Panc1 (cell line): ENCODE measurements around the gene ATP1B2. TPM values are rescaled to one million over a fixed set of nuclear protein-coding genes. Genes with fewer than 3 reads are reported as not detected.
A peak's percentile ranks its signal among the peaks of the same experiment; 100 is the strongest.

Experiments
- ATAC-seq: fragments of 200-7000 bp; cut with Tn5 transposase; 2 replicates; pipeline ENCODE4 v1.9.1; 2020; ENCODE audit warnings: mild to moderate bottlenecking, moderate library complexity
- BruUV-seq: library from RNA; stranded (reverse); fragments of 400-500 nt; replicated peaks from 2 replicates; lab custom pipeline; 2021; lab: Mats Ljungman, UMichigan
- CTCF ChIA-PET: fragments of 300-600 bp; sonication (Branson Sonifier 250); formaldehyde crosslinking; loops from one replicate; lab custom pipeline; 2022; ENCODE audit warnings: antibody characterized with exemption; lab: Charles Lee
- POLR2A ChIA-PET: fragments of 300-600 bp; sonication (Branson Sonifier 250); formaldehyde crosslinking; loops from one replicate; lab custom pipeline; 2022; ENCODE audit warnings: antibody characterized with exemption; lab: Charles Lee
- DNase-seq: peaks from one replicate; pipeline ENCODE4 v3.0.0-alpha.2; 2010; ENCODE audit warnings: low read depth, low spot score
- H3K27ac ChIP-seq: 2 replicates; pipeline ENCODE4 v1.5.1; 2011; ENCODE audit warnings: mild to moderate bottlenecking, low read length, inconsistent platforms
- H3K27me3 ChIP-seq: fragments of 200-500 bp; sonication (Bioruptor generic); 2 replicates; pipeline ENCODE4 v1.6.0; 2014; ENCODE audit warnings: low read length, inconsistent platforms; ENCODE audit not compliant: control insufficient read depth, insufficient read depth
- H3K36me3 ChIP-seq: fragments of 200-500 bp; sonication (Bioruptor generic); 2 replicates; pipeline ENCODE4 v1.5.1; 2014; ENCODE audit warnings: inconsistent platforms, mild to moderate bottlenecking, low read length, moderate library complexity; ENCODE audit not compliant: control insufficient read depth, insufficient read depth
- H3K4me1 ChIP-seq: 2 replicates; pipeline ENCODE4 v1.5.1; 2011; ENCODE audit warnings: inconsistent platforms, mild to moderate bottlenecking, low read length, moderate library complexity; ENCODE audit not compliant: control insufficient read depth, insufficient read depth
- H3K4me3 ChIP-seq, 2 experiments: 2 replicates each; pipeline ENCODE4 v1.5.1; 2011 to 2012; ENCODE audit warnings: low read depth in 2 of 2, low read length in 2 of 2, mild to moderate bottlenecking in 2 of 2, inconsistent platforms in 1 of 2, moderate library complexity in 1 of 2
- H3K9me3 ChIP-seq: fragments of 200-500 bp; sonication (Bioruptor generic); 2 replicates; pipeline ENCODE4 v1.5.1; 2014; ENCODE audit warnings: low read depth, mild to moderate bottlenecking, inconsistent platforms, low read length, moderate library complexity; ENCODE audit not compliant: control insufficient read depth, insufficient read depth
- CTCF ChIP-seq: fragments of 450-650 bp; IDR thresholded peaks from 2 replicates; pipeline ENCODE4 v1.5.1; 2017; ENCODE audit warnings: mild to moderate bottlenecking
- POLR2AphosphoS5 ChIP-seq: IDR thresholded peaks from 2 replicates; pipeline ENCODE4 v1.6.1; 2012; ENCODE audit warnings: mild to moderate bottlenecking, low read depth, low read length, moderate library complexity
- REST ChIP-seq, 2 experiments: IDR thresholded peaks; 2 replicates each; pipeline ENCODE4 v1.6.1; 2011 to 2012; ENCODE audit warnings: low read depth in 2 of 2, control low read depth in 1 of 2, low read length in 1 of 2, mild to moderate bottlenecking in 1 of 2, moderate library complexity in 1 of 2; ENCODE audit not compliant: insufficient read depth in 1 of 2
- SIN3A ChIP-seq: IDR thresholded peaks from 2 replicates; pipeline ENCODE4 v1.6.1; 2012; ENCODE audit warnings: low read depth, mild to moderate bottlenecking, low read length, moderate library complexity, borderline replicate concordance; ENCODE audit not compliant: insufficient read depth
- TCF7L2 ChIP-seq: IDR thresholded peaks from 2 replicates; pipeline ENCODE4 v1.6.1; 2011; ENCODE audit warnings: mild to moderate bottlenecking, low read depth, low read length, inconsistent platforms
- in situ Hi-C: cut with HindIII; loops from 2 replicates; pipeline ENCODE4 v1.10.0; 2016; ENCODE audit warnings: low sequenced_read_pairs, low pct_unique_long_range_greater_than_20kb
- intact Hi-C: fragments of 100-400 bp; cut with micrococcal nuclease; formaldehyde crosslinking; loops from one replicate; pipeline ENCODE4 v1.10.0; 2022; ENCODE audit not compliant: unreplicated experiment
- total RNA-seq: library from RNA; stranded (reverse); gene quantifications from one replicate; pipeline ENCODE4 v1.2.1, GENCODE V29; 2021; ENCODE audit not compliant: unreplicated experiment

Gene ATP1B2
- total RNA-seq, 1 experiment from 2014 or later: 0.08 TPM

- Histone ChIP-seq H3K27me3 (no peaks in the 10 kb centered on the region), H3K36me3 (0 out of 2 replicates have a peak, but pooled peaks cover 2% of the 10 kb centered on the region), H3K27ac (no peak overlapping the region), H3K4me1 (no peaks in the 10 kb centered on the region), H3K9me3 (no peaks in the 10 kb centered on the region), H3K4me3 (no peak overlapping the region)
- in situ Hi-C loops (no loop called here), intact Hi-C loops (no loop called here)
- DNase-seq: no peak
- POLR2A ChIA-PET: no interaction called here
- no peak for ATAC-seq
- BruUV-seq: TSS peak; percentile 32
- CTCF ChIA-PET: interaction anchor here (0.5 kb wide), 1 partner anchor 8 kb away, joined by 4 read pairs; no protein-coding TSS in a partner anchor
- TF ChIP-seq CTCF (no peak), REST (IDR thresholded peaks at IDR 0.05; ENCODE audit: insufficient read depth in 1 of 2, low read depth in 2 of 2, low read length in 1 of 2) (no peak), SIN3A (no peak), TCF7L2 (no peak), POLR2AphosphoS5 (no peak)
Measured at GRCh38 chr17:7677388-7678067, 26.8 kb downstream of the ATP1B2 start.

- Histone ChIP-seq H3K27ac (peak overlapping the region; percentile 92), H3K4me1 (peaks cover 9% of the 10 kb centered on the region; the same call in 1 of the 2 replicates), H3K36me3 (peaks cover 12% of the 10 kb centered on the region), H3K9me3 (no peaks in the 10 kb centered on the region), H3K27me3 (no peaks in the 10 kb centered on the region), H3K4me3 (peak overlapping the region; percentile 91 to 97)
- no TSS peak for BruUV-seq
- ATAC-seq (no peak), DNase-seq (no peak)
- intact Hi-C loops (no loop called here), in situ Hi-C loops (no loop called here)
- TF ChIP-seq REST (IDR thresholded peaks at IDR 0.05; ENCODE audit: insufficient read depth in 1 of 2, low read depth in 2 of 2, low read length in 1 of 2): no peak
- no peak for TF ChIP-seq POLR2AphosphoS5
- no peak for TF ChIP-seq TCF7L2
- no peak for TF ChIP-seq SIN3A
- TF ChIP-seq CTCF: no peak
- ChIA-PET POLR2A (no interaction called here), CTCF (no interaction called here)
Measured at GRCh38 chr17:7684851-7685532, 34.3 kb downstream of the ATP1B2 start.
